Testis (tissue), 3 donors: ENCODE measurements around the gene EFL1. TPM values are rescaled to one million over a fixed set of nuclear protein-coding genes. Genes with fewer than 3 reads are reported as not detected.

Experiments
- DNase-seq: peaks from one replicate; pipeline ENCODE4 v3.0.0-alpha.2; 2019
- H3K27ac ChIP-seq, 2 donors: fragments of 200-600 bp; sonication (generic); one replicate each; pipeline ENCODE4 v1.5.1; 2019
- H3K27me3 ChIP-seq: fragments of 200-600 bp; sonication (generic); one replicate; pipeline ENCODE4 v1.5.1; 2019
- H3K36me3 ChIP-seq: fragments of 200-600 bp; sonication (generic); one replicate; pipeline ENCODE4 v1.5.1; 2017; ENCODE audit warnings: low read depth; ENCODE audit errors: missing control alignments
- H3K4me1 ChIP-seq: fragments of 200-600 bp; sonication (generic); one replicate; pipeline ENCODE4 v1.5.1; 2019
- H3K4me3 ChIP-seq, 2 donors: fragments of 200-600 bp; sonication (generic); one replicate each; pipeline ENCODE4 v1.5.1; 2017 to 2019
- H3K9me3 ChIP-seq: fragments of 200-600 bp; sonication (generic); one replicate; pipeline ENCODE4 v1.5.1; 2017
- CTCF ChIP-seq, 3 experiments: fragments of 450-650 bp in 2 of 3; fragments of 200-600 bp in 1 of 3; sonication (generic) in 1 of 3; IDR thresholded peaks; one replicate each; pipeline ENCODE4 v1.5.1; 2016 to 2019; ENCODE audit warnings: antibody characterized with exemption in 3 of 3, mild to moderate bottlenecking in 2 of 3, moderate library complexity in 1 of 3
- POLR2A ChIP-seq: fragments of 450-650 bp; IDR thresholded peaks from one replicate; pipeline ENCODE4 v1.6.1; 2017; ENCODE audit warnings: antibody characterized with exemption, mild to moderate bottlenecking, moderate library complexity
- WGBS, 2 donors: methylation state at CpG; one replicate each; pipeline ENCODE4 v1.1.5; 2018; 5-methylcytosine and 5-hydroxymethylcytosine counted together
- intact Hi-C: fragments of 100-400 bp; cut with DNase I; formaldehyde crosslinking; loops from one replicate; pipeline ENCODE4 v1.15.1; 2023; ENCODE audit warnings: low total_unique reads
- polyA plus RNA-seq: library from polyadenylated mRNA; stranded (reverse); fragments of 350-450 nt; fragmentation: Illumina TruSeq; extraction: RNeasy Lipid Tissue Mini Kit (QIAGEN cat#74804); gene quantifications from one replicate; pipeline ENCODE4 v1.2.3, GENCODE V29; 2014; ENCODE audit warnings: low read depth, low replicate concordance; ENCODE audit not compliant: insufficient read depth
- total RNA-seq, 2 donors: library from RNA; depleted of rRNA; stranded (reverse); fragments of >200 nt; gene quantifications; one replicate each; pipeline ENCODE4 v1.2.3, GENCODE V29; 2016

Gene EFL1
- total and polyA plus RNA-seq, 3 donors from 2014 or later = 30.6 to 35.0 (median 34.3) TPM

DNA sequence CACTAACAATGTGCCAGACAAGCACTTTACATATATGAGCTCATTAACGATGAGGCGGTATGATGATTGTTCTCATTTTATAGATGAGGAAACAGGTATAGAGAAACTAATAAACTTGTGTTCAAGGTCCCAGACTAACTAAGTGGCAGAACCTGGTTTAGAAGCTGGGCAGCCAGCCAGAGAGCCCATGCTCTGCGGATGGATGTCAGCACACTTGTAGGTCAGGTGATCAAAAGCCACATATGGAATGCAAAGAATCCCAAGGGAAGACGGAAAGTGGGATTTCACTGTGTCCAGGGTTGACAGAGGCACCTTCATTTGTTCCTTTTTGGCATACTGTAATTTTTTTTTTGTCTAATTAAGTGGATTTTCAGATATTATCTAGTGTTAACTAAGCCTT is 103.7 kb downstream of the EFL1 start:
- no peak overlapping the region for H3K4me3 ChIP-seq
- H3K27me3 ChIP-seq = no peaks in the 10 kb centered on the region
- no peaks in the 10 kb centered on the region for H3K4me1 ChIP-seq
- TF ChIP-seq CTCF (IDR thresholded peaks at IDR 0.05) = no peak
- TF ChIP-seq POLR2A = no peak
- H3K9me3 ChIP-seq = no peaks in the 10 kb centered on the region
- DNase-seq = no peak
- intact Hi-C loops = no loop called here
- H3K27ac ChIP-seq = no peak overlapping the region
- WGBS, 2 donors = 91 to 93% methylated on average over 4 of the region's 4 CpGs
- no peaks in the 10 kb centered on the region for H3K36me3 ChIP-seq

- TF ChIP-seq POLR2A = no peak
- no peak for TF ChIP-seq CTCF (IDR thresholded peaks at IDR 0.05)
- H3K4me3 ChIP-seq = no peak overlapping the region
- no peaks in the 10 kb centered on the region for H3K4me1 ChIP-seq
- H3K36me3 ChIP-seq = no peaks in the 10 kb centered on the region
- WGBS, 2 donors = 68 to 88% methylated on average over 1 of the region's 1 CpG
- no peaks in the 10 kb centered on the region for H3K9me3 ChIP-seq
- no peaks in the 10 kb centered on the region for H3K27me3 ChIP-seq
- no peak overlapping the region for H3K27ac ChIP-seq
- intact Hi-C loops = no loop called here
- no peak for DNase-seq
Measured at GRCh38 chr15:82150645-82151044, 111.9 kb downstream of the EFL1 start.

DNA sequence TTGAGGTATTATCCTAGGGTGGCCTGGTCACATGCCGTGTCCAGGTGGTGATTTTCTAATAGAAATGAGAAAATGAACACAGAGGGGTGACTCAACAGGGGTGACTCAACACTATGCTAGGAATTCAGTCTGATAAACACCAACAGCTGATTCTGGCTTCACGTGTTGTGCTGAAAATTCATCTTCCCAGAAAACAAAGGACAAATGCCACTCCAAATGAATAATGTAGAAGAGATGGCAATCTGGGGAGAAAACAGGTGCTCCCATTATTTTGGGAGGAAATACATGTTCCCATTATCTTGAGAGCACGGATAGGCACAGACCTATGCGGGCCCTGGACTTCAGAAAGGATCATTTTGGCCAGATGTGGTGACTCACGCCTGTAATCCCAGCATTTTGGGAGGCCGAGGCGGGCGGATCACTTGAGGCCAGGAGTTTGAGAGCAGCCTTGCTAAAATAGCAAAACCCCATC is 115.5 kb downstream of the EFL1 start:
- intact Hi-C loops = no loop called here

GRCh38 chr15:82146576-82146975 is 116.0 kb downstream of the EFL1 start:
- no peak overlapping the region for H3K27ac ChIP-seq

More for the DNA sequence above, 115.5 kb downstream of the EFL1 start:
- no peak for TF ChIP-seq POLR2A
- TF ChIP-seq CTCF (IDR thresholded peaks at IDR 0.05) = no peak
- 89 to 90% methylated on average over 8 of the region's 8 CpGs for WGBS, 2 donors
- no peak for DNase-seq
- no peaks in the 10 kb centered on the region for H3K9me3 ChIP-seq
- H3K27me3 ChIP-seq = no peaks in the 10 kb centered on the region
- H3K36me3 ChIP-seq = no peaks in the 10 kb centered on the region
- H3K4me3 ChIP-seq = no peak overlapping the region
- H3K4me1 ChIP-seq = no peaks in the 10 kb centered on the region
- no peak overlapping the region for H3K27ac ChIP-seq

More at GRCh38 chr15:82146576-82146975, 116.0 kb downstream of the EFL1 start:
- no peak overlapping the region for H3K4me3 ChIP-seq
- intact Hi-C loops = no loop called here
- TF ChIP-seq POLR2A = no peak
- TF ChIP-seq CTCF (IDR thresholded peaks at IDR 0.05) = no peak
- no peaks in the 10 kb centered on the region for H3K36me3 ChIP-seq
- no peaks in the 10 kb centered on the region for H3K9me3 ChIP-seq
- no peak for DNase-seq
- no peaks in the 10 kb centered on the region for H3K4me1 ChIP-seq
- WGBS, 2 donors = 93% methylated on average over 3 of the region's 3 CpGs
- H3K27me3 ChIP-seq = no peaks in the 10 kb centered on the region
